DMS53 (cell line): ENCODE measurements around the gene CXorf65.

Source experiments
- DNase-seq: peaks from one replicate; lab custom pipeline; 2025; lab: John Stamatoyannopoulos, UW

Gene CXorf65

GRCh38 chrX:71107245-71107644 lies 705 bp upstream of the CXorf65 start:
- DNase-seq, result no peak

- no peak for DNase-seq
Measured at GRCh38 chrX:71105628-71106027, 912 bp downstream of the CXorf65 start.

- no peak for DNase-seq
Measured at GRCh38 chrX:71103110-71103983, 3.2 kb downstream of the CXorf65 start.

- DNase-seq, result no peak
Measured at GRCh38 chrX:71102292-71102691, 4.2 kb downstream of the CXorf65 start.

GRCh38 chrX:71100581-71101505 lies 5.7 kb downstream of the CXorf65 start:
- DNase-seq, result no peak

- DNase-seq, result no peak
Measured at GRCh38 chrX:71099736-71100135, 6.8 kb downstream of the CXorf65 start.

- no peak for DNase-seq
Measured at GRCh38 chrX:71098951-71099506, 7.5 kb downstream of the CXorf65 start.

- DNase-seq, result peak; percentile 69
Measured at GRCh38 chrX:71098302-71098701, 8.2 kb downstream of the CXorf65 start.

GRCh38 chrX:71096760-71097032 lies 9.8 kb downstream of the CXorf65 start:
- DNase-seq, result peak; percentile 48

GRCh38 chrX:71095981-71096759 lies 10.4 kb downstream of the CXorf65 start:
- DNase-seq, result peak; percentile 64

- DNase-seq, result peak; percentile 92
Measured at GRCh38 chrX:71095555-71095980, 11.0 kb downstream of the CXorf65 start, which contains the start of gene FOXO4. Gene FOXO4, plus strand, starts transcription at chrX:71095851. Its CDS starts 678 bp downstream, at chrX:71096529.

GRCh38 chrX:71095033-71095432 lies 11.5 kb downstream of the CXorf65 start:
- DNase-seq, result peak; percentile 15

GRCh38 chrX:71091263-71091662 lies 15.3 kb downstream of the CXorf65 start:
- no peak for DNase-seq

GRCh38 chrX:71085900-71086299 lies 20.6 kb downstream of the CXorf65 start:
- no peak for DNase-seq

- no peak for DNase-seq
Measured at GRCh38 chrX:71082822-71083221, 23.7 kb downstream of the CXorf65 start.

- DNase-seq, result no peak
Measured at GRCh38 chrX:71082124-71082647, 24.4 kb downstream of the CXorf65 start.

GRCh38 chrX:71081330-71082123 lies 25.0 kb downstream of the CXorf65 start:
- DNase-seq, result peak; percentile 33

- no peak for DNase-seq
Measured at GRCh38 chrX:71070531-71070930, 36.0 kb downstream of the CXorf65 start.

GRCh38 chrX:71068044-71068918 lies 38.3 kb downstream of the CXorf65 start, which contains the start of gene SNX12:
Gene SNX12, minus strand, starts transcription at chrX:71068334. Its CDS starts 28 bp downstream, at chrX:71068306.
- DNase-seq, result peak; percentile 98

- DNase-seq, result no peak
Measured at GRCh38 chrX:71067712-71068043, 38.9 kb downstream of the CXorf65 start.
